Rectal smooth muscle tissue (tissue), 1 donor: ENCODE measurements around the gene CDKN1A.
"Not testable (repeated sequence)": the region's sequence is repeated elsewhere in the genome, so short reads cannot be mapped to it uniquely, and the experiment has no call there.

Experiments
- H3K27ac ChIP-seq: one replicate; pipeline ENCODE4 v1.7.0; 2013; ENCODE audit warnings: low read depth, low read length, inconsistent platforms
- H3K27me3 ChIP-seq: one replicate; pipeline ENCODE4 v1.7.0; 2013; ENCODE audit warnings: low read length; ENCODE audit not compliant: control insufficient read depth, insufficient read depth
- H3K36me3 ChIP-seq: one replicate; pipeline ENCODE4 v1.7.0; 2013; ENCODE audit warnings: low read length; ENCODE audit not compliant: control insufficient read depth, insufficient read depth
- H3K4me1 ChIP-seq: one replicate; pipeline ENCODE4 v1.7.0; 2013; ENCODE audit warnings: low read length; ENCODE audit not compliant: control insufficient read depth, insufficient read depth
- H3K4me3 ChIP-seq: one replicate; pipeline ENCODE4 v1.7.0; 2013; ENCODE audit warnings: low read length
- H3K9ac ChIP-seq: one replicate; pipeline ENCODE4 v1.7.0; 2013; ENCODE audit warnings: low read length

The CDKN1A gene

DNA sequence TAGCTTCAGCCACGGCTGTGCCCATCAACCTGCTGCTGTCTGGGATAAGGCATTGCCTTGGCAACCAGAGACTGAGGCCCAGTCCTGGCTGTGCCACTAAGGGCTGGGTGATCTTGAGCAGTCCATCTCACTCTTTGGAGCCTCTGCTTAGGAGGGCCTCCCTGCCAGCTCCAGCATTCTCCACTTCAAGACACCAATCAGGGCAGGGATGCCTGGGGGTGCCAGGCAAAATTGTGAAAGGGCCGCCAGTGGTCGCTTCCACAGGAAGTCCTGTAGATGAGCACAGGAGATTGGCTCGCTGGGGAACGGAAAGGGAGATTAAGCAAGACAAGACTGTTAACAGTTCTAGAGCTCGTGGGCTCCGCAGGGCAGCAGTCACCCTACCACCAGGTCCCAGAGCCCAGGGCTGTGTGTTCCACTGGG, 19.0 kb downstream of the CDKN1A start, which contains the start of gene RAB44:
RAB44 (plus strand) TSS at position 346 of the 423 bp plus-strand sequence. CDS start 6,410 bp downstream, outside the sequence.
- H3K4me1 ChIP-seq, result no peaks in the 10 kb centered on the region
- no peaks in the 10 kb centered on the region for H3K36me3 ChIP-seq
- no peaks in the 10 kb centered on the region for H3K27me3 ChIP-seq
- no peak within 1 kb of the TSS for H3K9ac ChIP-seq
- H3K4me3 ChIP-seq, result no peak within 1 kb of the TSS
- H3K27ac ChIP-seq, result no peak within 1 kb of the TSS

DNA sequence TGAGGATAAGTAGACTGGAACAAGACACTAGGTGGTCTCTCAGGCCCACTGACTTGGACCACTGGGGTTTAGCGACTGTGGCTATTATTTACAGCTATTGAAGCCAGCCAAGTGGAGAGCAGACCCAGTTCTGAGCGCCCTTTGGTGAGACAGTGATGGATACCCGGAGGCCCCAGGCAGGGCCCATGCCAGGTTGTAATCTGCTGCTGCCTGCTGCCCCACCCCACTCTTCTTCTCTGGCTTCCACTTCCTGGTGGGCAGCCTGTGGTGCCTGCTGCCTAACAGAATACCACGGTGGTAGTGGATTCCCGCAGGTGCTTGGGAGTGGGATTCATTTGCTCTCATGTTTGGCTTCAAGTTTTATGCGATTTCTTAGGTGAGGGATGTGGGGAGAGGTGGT, 19.7 kb downstream of the CDKN1A start:
- Histone ChIP-seq H3K27me3 (no peaks in the 10 kb centered on the region), H3K9ac (no peak overlapping the region), H3K4me1 (no peaks in the 10 kb centered on the region), H3K4me3 (no peak overlapping the region), H3K27ac (no peak overlapping the region), H3K36me3 (no peaks in the 10 kb centered on the region)

DNA sequence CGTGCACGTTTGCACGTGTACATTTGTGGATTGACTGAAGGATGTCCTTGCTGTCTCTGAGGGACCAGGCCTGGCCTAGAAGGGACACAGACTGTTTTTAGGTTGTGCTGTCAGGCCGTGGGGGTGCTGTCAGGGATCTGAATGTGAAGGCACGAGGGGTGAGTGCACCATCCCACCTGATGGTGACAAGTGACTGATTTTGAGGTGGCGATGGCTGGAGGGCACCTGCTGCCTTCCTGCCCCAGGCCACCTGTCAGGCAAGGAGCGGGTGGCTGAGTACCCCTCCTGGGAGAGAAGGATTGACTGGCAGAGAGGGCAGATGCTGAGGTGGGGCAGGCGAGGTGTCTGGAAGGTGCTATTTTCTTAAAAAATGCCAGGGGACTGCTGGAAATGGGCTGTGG, 20.4 kb downstream of the CDKN1A start:
- Histone ChIP-seq H3K27me3 (no peaks in the 10 kb centered on the region), H3K9ac (no peak overlapping the region), H3K4me3 (no peak overlapping the region), H3K4me1 (no peaks in the 10 kb centered on the region), H3K27ac (no peak overlapping the region), H3K36me3 (no peaks in the 10 kb centered on the region)

- Histone ChIP-seq H3K9ac (no peak overlapping the region), H3K4me1 (no peaks in the 10 kb centered on the region), H3K36me3 (no peaks in the 10 kb centered on the region), H3K27me3 (no peaks in the 10 kb centered on the region), H3K4me3 (no peak overlapping the region), H3K27ac (no peak overlapping the region)
Observed at GRCh38 chr6:36699348-36699747, 20.8 kb downstream of the CDKN1A start.

DNA sequence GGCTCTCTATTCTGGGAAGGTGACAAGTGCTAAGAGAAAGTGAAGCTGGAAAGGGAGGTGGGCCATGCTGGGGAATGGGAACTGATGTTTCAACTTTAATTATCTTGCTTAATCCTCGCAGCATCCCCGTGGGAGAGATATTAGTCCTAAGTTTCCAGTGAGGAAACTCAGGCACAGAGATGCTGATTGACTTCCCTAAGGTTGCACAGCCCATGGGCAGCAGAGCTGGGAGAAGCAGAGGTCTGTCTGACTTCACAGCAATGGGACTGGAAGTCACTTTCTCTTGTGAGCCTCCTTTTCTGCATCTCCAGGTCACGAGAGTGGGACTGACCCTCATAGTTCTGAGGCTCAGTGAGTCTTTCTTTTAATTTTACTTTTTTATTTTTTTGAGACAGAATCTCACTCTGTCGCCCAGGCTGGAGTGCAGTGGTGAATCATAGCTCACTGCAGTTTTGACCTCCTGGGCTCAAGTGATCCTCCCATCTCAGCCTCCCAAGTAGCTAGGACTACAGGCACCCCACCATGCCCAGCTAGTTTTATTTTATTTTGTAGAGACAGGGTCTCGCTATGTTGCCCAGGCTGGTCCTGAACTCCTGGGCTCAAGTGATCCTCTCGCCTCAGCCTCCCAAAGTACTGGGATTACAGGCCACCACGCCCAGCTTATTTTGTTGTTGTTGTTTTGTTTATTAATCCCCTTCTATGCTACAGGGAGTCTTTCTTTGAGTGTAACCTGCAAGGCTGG, 21.7 kb downstream of the CDKN1A start:
- no peak overlapping the region for H3K9ac ChIP-seq
- no peak overlapping the region for H3K4me3 ChIP-seq
- H3K27me3 ChIP-seq, result no peaks in the 10 kb centered on the region
- H3K36me3 ChIP-seq, result no peaks in the 10 kb centered on the region
- H3K27ac ChIP-seq, result no peak overlapping the region
- H3K4me1 ChIP-seq, result no peaks in the 10 kb centered on the region

DNA sequence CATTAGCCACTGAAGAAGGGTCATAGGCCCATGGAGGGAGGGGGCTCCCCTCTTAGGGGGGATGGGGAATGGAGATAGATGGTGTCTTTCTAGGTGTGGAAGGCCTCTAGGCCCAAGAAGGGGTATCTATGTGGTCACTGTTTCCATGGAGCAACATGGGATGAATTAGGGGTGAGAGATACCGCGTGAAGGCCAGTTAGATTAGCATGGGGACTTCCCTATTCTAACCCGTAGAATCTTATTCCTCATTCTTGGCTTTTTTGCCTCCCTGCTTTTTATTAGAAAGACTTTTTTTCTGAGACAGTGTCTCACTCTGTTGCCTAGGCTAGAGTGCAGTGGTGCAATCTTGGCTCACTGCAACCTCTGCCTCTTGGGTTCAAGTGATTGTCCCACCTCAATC, 22.3 kb downstream of the CDKN1A start:
- Histone ChIP-seq H3K36me3 (no peaks in the 10 kb centered on the region), H3K27ac (no peak overlapping the region), H3K4me1 (no peaks in the 10 kb centered on the region), H3K4me3 (no peak overlapping the region), H3K27me3 (no peaks in the 10 kb centered on the region), H3K9ac (no peak overlapping the region)

DNA sequence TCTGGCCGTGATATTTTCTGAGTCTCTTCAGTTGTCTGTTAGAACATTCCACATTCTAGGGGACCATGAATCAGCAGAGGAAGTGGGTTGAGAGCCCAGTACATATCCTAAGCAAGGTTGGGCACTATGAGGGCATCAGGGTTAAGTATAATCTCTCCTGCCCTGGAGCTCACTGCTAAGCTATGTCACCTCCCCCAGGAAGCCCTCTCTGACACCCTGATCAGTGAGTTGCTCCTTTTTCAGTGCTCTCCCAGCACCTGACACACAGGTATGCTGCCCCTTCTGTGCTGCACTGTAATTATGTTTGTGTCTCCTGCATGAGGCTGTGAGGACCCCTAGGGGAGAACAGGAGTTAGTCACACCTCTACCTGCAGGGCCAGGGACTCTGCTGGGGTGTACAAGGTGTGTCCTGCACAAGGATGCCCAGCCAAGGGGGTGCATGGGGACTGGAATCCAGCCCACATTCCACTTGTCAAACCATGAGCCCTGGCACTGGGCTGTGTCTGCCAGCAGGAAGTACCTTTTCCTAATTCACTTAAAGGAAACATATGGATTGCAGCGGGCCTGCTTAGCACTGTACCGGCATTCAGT, 23.0 kb downstream of the CDKN1A start:
- Histone ChIP-seq H3K27ac (no peak overlapping the region), H3K27me3 (no peaks in the 10 kb centered on the region), H3K4me1 (no peaks in the 10 kb centered on the region), H3K4me3 (no peak overlapping the region), H3K36me3 (no peaks in the 10 kb centered on the region), H3K9ac (no peak overlapping the region)

DNA sequence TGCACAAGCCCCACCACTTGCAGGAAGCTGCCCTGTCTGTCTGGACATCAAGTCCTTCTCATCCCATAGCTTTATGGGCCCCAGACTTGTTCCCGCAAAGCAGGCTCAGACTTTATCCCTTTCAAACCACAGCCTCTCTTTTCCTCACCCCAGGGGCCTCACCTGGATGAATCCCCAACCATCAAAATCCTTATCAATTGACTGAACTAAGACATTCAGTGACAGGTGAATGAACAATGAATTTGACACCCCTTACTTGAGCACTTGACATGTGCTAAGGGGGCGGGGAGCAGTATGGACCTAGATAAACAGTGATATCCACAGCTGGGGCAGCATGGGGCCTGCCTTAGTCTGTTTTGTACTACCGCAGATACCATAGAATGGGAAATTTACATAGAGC, 24.1 kb downstream of the CDKN1A start:
- Histone ChIP-seq H3K4me1 (no peaks in the 10 kb centered on the region), H3K27ac (no peak overlapping the region), H3K9ac (no peak overlapping the region), H3K27me3 (no peaks in the 10 kb centered on the region), H3K36me3 (no peaks in the 10 kb centered on the region), H3K4me3 (no peak overlapping the region)

GRCh38 chr6:36703081-36703606, 24.6 kb downstream of the CDKN1A start:
- Histone ChIP-seq H3K4me3 (no peak overlapping the region), H3K9ac (no peak overlapping the region), H3K27me3 (no peaks in the 10 kb centered on the region), H3K36me3 (no peaks in the 10 kb centered on the region), H3K27ac (no peak overlapping the region), H3K4me1 (no peaks in the 10 kb centered on the region)

GRCh38 chr6:36703982-36704381, 25.5 kb downstream of the CDKN1A start:
- Histone ChIP-seq H3K9ac (no peak overlapping the region), H3K27ac (no peak overlapping the region), H3K4me1 (no peaks in the 10 kb centered on the region), H3K36me3 (no peaks in the 10 kb centered on the region), H3K27me3 (no peaks in the 10 kb centered on the region), H3K4me3 (no peak overlapping the region)

GRCh38 chr6:36704961-36705577, 26.6 kb downstream of the CDKN1A start:
- H3K36me3 ChIP-seq, H3K9ac ChIP-seq, H3K27ac ChIP-seq, H3K4me1 ChIP-seq, H3K27me3 ChIP-seq, H3K4me3 ChIP-seq: not testable (repeated sequence)

DNA sequence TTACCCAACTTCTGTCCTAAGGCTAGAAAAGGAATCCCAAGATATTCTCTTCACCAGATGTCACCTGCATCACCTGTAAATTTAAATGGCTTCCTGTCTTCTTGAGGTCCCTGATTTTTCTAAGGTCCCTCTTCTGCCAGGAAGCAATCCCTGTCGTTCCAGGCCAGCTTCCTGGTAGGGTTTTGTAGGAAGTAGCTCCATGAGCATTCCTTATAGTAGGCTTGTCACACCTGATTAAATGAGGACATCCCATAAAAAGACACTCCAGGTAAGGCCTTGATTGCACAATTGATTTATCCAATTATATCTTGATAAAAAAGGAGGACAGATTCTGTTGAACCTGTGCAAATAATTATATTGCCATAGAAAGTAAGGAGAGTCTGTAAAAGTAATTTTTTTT, 27.8 kb downstream of the CDKN1A start:
- no peak overlapping the region for H3K27ac ChIP-seq
- H3K4me3 ChIP-seq, result no peak overlapping the region

More for the DNA sequence above, 27.8 kb downstream of the CDKN1A start:
- H3K27me3 ChIP-seq, result no peaks in the 10 kb centered on the region
- H3K36me3 ChIP-seq, result no peaks in the 10 kb centered on the region
- H3K9ac ChIP-seq, result no peak overlapping the region
- no peaks in the 10 kb centered on the region for H3K4me1 ChIP-seq
